Neural progenitor cell (in vitro differentiated cells): ENCODE measurements around the gene BCL2A1. TPM values are rescaled to one million over a fixed set of nuclear protein-coding genes. Genes with fewer than 3 reads are reported as not detected.
"Not testable (repeated sequence)": the region's sequence is repeated elsewhere in the genome, so short reads cannot be mapped to it uniquely, and the experiment has no call there.

Experiments
- DNase-seq: peaks from one replicate; pipeline ENCODE4 v3.0.0-alpha.2; 2016; ENCODE audit warnings: low spot score
- H2AFZ ChIP-seq: fragments of 200-600 bp; sonication (generic); replicated peaks from 2 replicates; pipeline ENCODE4 v1.6.1; 2016; ENCODE audit warnings: antibody characterized with exemption
- H3F3A ChIP-seq: fragments of 200-600 bp; sonication (generic); 2 replicates; pipeline ENCODE4 v1.6.1; 2016; ENCODE audit warnings: antibody characterized with exemption, low read depth
- H3K27ac ChIP-seq: fragments of 200-600 bp; sonication (generic); 2 replicates; pipeline ENCODE4 v1.5.1; 2016; ENCODE audit warnings: mild to moderate bottlenecking
- H3K27me3 ChIP-seq: fragments of 200-600 bp; sonication (generic); 2 replicates; pipeline ENCODE4 v1.6.1; 2016; ENCODE audit warnings: mild to moderate bottlenecking, moderate library complexity
- H3K36me3 ChIP-seq: fragments of 200-600 bp; sonication (generic); 2 replicates; pipeline ENCODE4 v1.5.1; 2016
- H3K4me1 ChIP-seq: fragments of 200-600 bp; sonication (generic); 2 replicates; pipeline ENCODE4 v1.6.1; 2016; ENCODE audit warnings: mixed run types
- H3K4me2 ChIP-seq: fragments of 200-600 bp; sonication (generic); 2 replicates; pipeline ENCODE4 v1.6.1; 2016
- H3K4me3 ChIP-seq: fragments of 200-600 bp; sonication (generic); 2 replicates; pipeline ENCODE4 v1.5.1; 2016
- H3K79me2 ChIP-seq: fragments of 200-600 bp; sonication (generic); 2 replicates; pipeline ENCODE4 v1.6.1; 2016; ENCODE audit warnings: low read depth
- H3K9ac ChIP-seq: fragments of 200-600 bp; sonication (generic); 2 replicates; pipeline ENCODE4 v1.6.1; 2016
- H3K9me3 ChIP-seq: fragments of 200-600 bp; sonication (generic); 2 replicates; pipeline ENCODE4 v1.5.1; 2016; ENCODE audit warnings: low read depth
- H4K20me1 ChIP-seq: fragments of 200-600 bp; sonication (generic); 2 replicates; pipeline ENCODE4 v1.6.1; 2016; ENCODE audit warnings: low read depth
- H3K27ac Mint-ChIP-seq: 3 replicates; pipeline ENCODE4 v1.8.0; 2021; ENCODE audit warnings: mixed read lengths
- H3K27me3 Mint-ChIP-seq: 2 replicates; pipeline ENCODE4 v1.8.0; 2022; ENCODE audit warnings: low read depth, mild to moderate bottlenecking, inconsistent platforms, moderate library complexity, mixed read lengths; ENCODE audit not compliant: insufficient read depth
- H3K36me3 Mint-ChIP-seq: 3 replicates; pipeline ENCODE4 v1.8.0; 2021; ENCODE audit warnings: mixed read lengths
- H3K4me1 Mint-ChIP-seq: 3 replicates; pipeline ENCODE4 v1.8.0; 2021; ENCODE audit warnings: mixed read lengths
- H3K4me3 Mint-ChIP-seq: 3 replicates; pipeline ENCODE4 v1.8.0; 2021; ENCODE audit warnings: mild to moderate bottlenecking, moderate library complexity, mixed read lengths
- H3K9me3 Mint-ChIP-seq: 3 replicates; pipeline ENCODE4 v1.8.0; 2020; ENCODE audit warnings: mixed read lengths
- CTCF ChIP-seq: fragments of 200-600 bp; sonication (generic); IDR thresholded peaks from 2 replicates; pipeline ENCODE4 v1.5.1; 2017; ENCODE audit warnings: antibody characterized with exemption, mild to moderate bottlenecking
- EZH2 ChIP-seq: fragments of 200-600 bp; sonication (generic); IDR thresholded peaks from 2 replicates; pipeline ENCODE4 v1.6.1; 2017; ENCODE audit warnings: antibody characterized with exemption, mild to moderate bottlenecking, moderate library complexity
- EZH2phosphoT487 ChIP-seq: fragments of 200-600 bp; sonication (generic); IDR thresholded peaks from 2 replicates; pipeline ENCODE4 v1.6.1; 2017; ENCODE audit warnings: antibody characterized with exemption
- total RNA-seq: library from RNA; depleted of rRNA; stranded (reverse); fragments of >200 nt; gene quantifications from 2 replicates; pipeline ENCODE4 v1.2.3, GENCODE V29; 2015; ENCODE audit warnings: low replicate concordance

The BCL2A1 gene
- total RNA-seq = not detected in 2 replicates

GRCh38 chr15:79970624-79971434 is at the start of gene BCL2A1:
Gene BCL2A1, minus strand, starts transcription at chr15:79971196. Its CDS starts 77 bp downstream, at chr15:79971119.
- no peak for DNase-seq
- no peak within 1 kb of the TSS for H3K4me3 Mint-ChIP-seq
- no peaks in the 10 kb centered on the region for H3K4me1 Mint-ChIP-seq
- H3K4me3 ChIP-seq = no peak within 1 kb of the TSS
- H2AFZ ChIP-seq = no peak within 1 kb of the TSS
- no peaks in the 10 kb centered on the region for H4K20me1 ChIP-seq
- no peaks in the 10 kb centered on the region for H3K36me3 ChIP-seq
- no peaks in the 10 kb centered on the region for H3K36me3 Mint-ChIP-seq
- no peaks in the 10 kb centered on the region for H3K9me3 Mint-ChIP-seq
- H3K4me2 ChIP-seq = no peak within 1 kb of the TSS
- H3K4me1 ChIP-seq = no peaks in the 10 kb centered on the region
- no peak for TF ChIP-seq EZH2phosphoT487
- H3K9ac ChIP-seq = no peak within 1 kb of the TSS
- peaks cover 5% of the 10 kb centered on the region for H3K27me3 Mint-ChIP-seq
- no peak within 1 kb of the TSS for H3K27ac Mint-ChIP-seq
- H3K27me3 ChIP-seq = no peaks in the 10 kb centered on the region
- H3K27ac ChIP-seq = no peak within 1 kb of the TSS
- H3K9me3 ChIP-seq = no peaks in the 10 kb centered on the region
- no peaks in the 10 kb centered on the region for H3K79me2 ChIP-seq
- no peaks in the 10 kb centered on the region for H3F3A ChIP-seq

GRCh38 chr15:80020731-80021130 is 49.7 kb upstream of the BCL2A1 start:
- no peak overlapping the region for H2AFZ ChIP-seq
- H4K20me1 ChIP-seq = no peaks in the 10 kb centered on the region
- Mint-ChIP-seq H3K9me3 (no peaks in the 10 kb centered on the region), H3K27ac (no peak overlapping the region), H3K36me3 (no peaks in the 10 kb centered on the region), H3K4me1 (peaks cover 1% of the 10 kb centered on the region), H3K27me3 (peaks cover 2% of the 10 kb centered on the region), H3K4me3 (no peak overlapping the region)
- TF ChIP-seq CTCF (no peak), EZH2 (no peak), EZH2phosphoT487 (no peak)
- H3F3A ChIP-seq = peaks cover 4% of the 10 kb centered on the region
- no peaks in the 10 kb centered on the region for H3K27me3 ChIP-seq
- no peak overlapping the region for H3K27ac ChIP-seq
- no peak overlapping the region for H3K4me2 ChIP-seq
- H3K79me2 ChIP-seq = no peaks in the 10 kb centered on the region
- no peak overlapping the region for H3K4me3 ChIP-seq
- H3K9me3 ChIP-seq = no peaks in the 10 kb centered on the region
- no peak overlapping the region for H3K9ac ChIP-seq
- H3K36me3 ChIP-seq = no peaks in the 10 kb centered on the region
- DNase-seq = no peak
- H3K4me1 ChIP-seq = peaks cover under 1% of the 10 kb centered on the region

- not testable (repeated sequence) for H3K9me3 ChIP-seq, H3K9ac ChIP-seq, H3K36me3 Mint-ChIP-seq, H3K36me3 ChIP-seq, DNase-seq, H3K9me3 Mint-ChIP-seq, H3K4me1 ChIP-seq, H3K4me1 Mint-ChIP-seq, H3K79me2 ChIP-seq, H3K27ac Mint-ChIP-seq, H2AFZ ChIP-seq, H3K27me3 ChIP-seq, H3F3A ChIP-seq, H3K4me2 ChIP-seq, H4K20me1 ChIP-seq, H3K4me3 ChIP-seq, H3K4me3 Mint-ChIP-seq, H3K27ac ChIP-seq, H3K27me3 Mint-ChIP-seq
Measured at GRCh38 chr15:80020149-80020548, 49.2 kb upstream of the BCL2A1 start.

- H3K4me2 ChIP-seq = no peak overlapping the region
- TF ChIP-seq EZH2 (no peak), CTCF (no peak), EZH2phosphoT487 (no peak)
- no peak overlapping the region for H3K27ac Mint-ChIP-seq
- no peaks in the 10 kb centered on the region for H3K27me3 ChIP-seq
- H3K9me3 ChIP-seq = no peaks in the 10 kb centered on the region
- peaks cover 4% of the 10 kb centered on the region for H3K9me3 Mint-ChIP-seq
- no peak overlapping the region for H3K4me3 Mint-ChIP-seq
- H3K9ac ChIP-seq = no peak overlapping the region
- H3F3A ChIP-seq = no peaks in the 10 kb centered on the region
- peaks cover 2% of the 10 kb centered on the region for H3K27me3 Mint-ChIP-seq
- no peaks in the 10 kb centered on the region for H3K36me3 Mint-ChIP-seq
- no peak overlapping the region for H3K4me3 ChIP-seq
- H3K36me3 ChIP-seq = no peaks in the 10 kb centered on the region
- H2AFZ ChIP-seq = no peak overlapping the region
- H3K27ac ChIP-seq = no peak overlapping the region
- no peak for DNase-seq
- no peaks in the 10 kb centered on the region for H3K4me1 Mint-ChIP-seq
- no peaks in the 10 kb centered on the region for H3K79me2 ChIP-seq
- no peaks in the 10 kb centered on the region for H3K4me1 ChIP-seq
- H4K20me1 ChIP-seq = no peaks in the 10 kb centered on the region
Measured at GRCh38 chr15:80019168-80019745, 48.3 kb upstream of the BCL2A1 start.

- H3K9ac ChIP-seq, H3K4me1 ChIP-seq, H3F3A ChIP-seq, H2AFZ ChIP-seq, H3K79me2 ChIP-seq, H3K27me3 Mint-ChIP-seq, H3K4me3 ChIP-seq, H3K36me3 ChIP-seq, H3K27ac Mint-ChIP-seq, H4K20me1 ChIP-seq, H3K27me3 ChIP-seq, H3K27ac ChIP-seq, H3K4me1 Mint-ChIP-seq, DNase-seq, H3K9me3 Mint-ChIP-seq, H3K4me3 Mint-ChIP-seq, H3K4me2 ChIP-seq, H3K36me3 Mint-ChIP-seq, H3K9me3 ChIP-seq: not testable (repeated sequence)
Measured at GRCh38 chr15:80017139-80017538, 46.1 kb upstream of the BCL2A1 start.

GRCh38 chr15:80016506-80016905 is 45.5 kb upstream of the BCL2A1 start:
- H3K4me1 Mint-ChIP-seq, H2AFZ ChIP-seq, H3K4me3 ChIP-seq, H3K27ac Mint-ChIP-seq, H3K27me3 Mint-ChIP-seq, H3K27ac ChIP-seq, H4K20me1 ChIP-seq, H3K4me3 Mint-ChIP-seq, H3K79me2 ChIP-seq, H3K4me2 ChIP-seq, H3K27me3 ChIP-seq, H3K9me3 ChIP-seq, H3K36me3 Mint-ChIP-seq, DNase-seq, H3F3A ChIP-seq, H3K9ac ChIP-seq, H3K9me3 Mint-ChIP-seq, H3K36me3 ChIP-seq, H3K4me1 ChIP-seq: not testable (repeated sequence)
